ENCODE results near the gene LMNTD1.
"Not testable (repeated sequence)": the region's sequence is repeated elsewhere in the genome, so short reads cannot be mapped to it uniquely, and the experiment has no call there.

The LMNTD1 gene

GRCh38 chr12:25553098-25553497 lies at the start of gene LMNTD1:
LMNTD1 (minus strand) TSS chr12:25553283; CDS start chr12:25552959, 324 bp downstream.
- no peak for DNase-seq

GRCh38 chr12:25598956-25599355 lies 45.9 kb upstream of the LMNTD1 start:
- DNase-seq: no peak

GRCh38 chr12:25595496-25595895 lies 42.4 kb upstream of the LMNTD1 start:
- not testable (repeated sequence) for DNase-seq

- DNase-seq: no peak
Measured at GRCh38 chr12:25594376-25594775, 41.3 kb upstream of the LMNTD1 start.

DNA sequence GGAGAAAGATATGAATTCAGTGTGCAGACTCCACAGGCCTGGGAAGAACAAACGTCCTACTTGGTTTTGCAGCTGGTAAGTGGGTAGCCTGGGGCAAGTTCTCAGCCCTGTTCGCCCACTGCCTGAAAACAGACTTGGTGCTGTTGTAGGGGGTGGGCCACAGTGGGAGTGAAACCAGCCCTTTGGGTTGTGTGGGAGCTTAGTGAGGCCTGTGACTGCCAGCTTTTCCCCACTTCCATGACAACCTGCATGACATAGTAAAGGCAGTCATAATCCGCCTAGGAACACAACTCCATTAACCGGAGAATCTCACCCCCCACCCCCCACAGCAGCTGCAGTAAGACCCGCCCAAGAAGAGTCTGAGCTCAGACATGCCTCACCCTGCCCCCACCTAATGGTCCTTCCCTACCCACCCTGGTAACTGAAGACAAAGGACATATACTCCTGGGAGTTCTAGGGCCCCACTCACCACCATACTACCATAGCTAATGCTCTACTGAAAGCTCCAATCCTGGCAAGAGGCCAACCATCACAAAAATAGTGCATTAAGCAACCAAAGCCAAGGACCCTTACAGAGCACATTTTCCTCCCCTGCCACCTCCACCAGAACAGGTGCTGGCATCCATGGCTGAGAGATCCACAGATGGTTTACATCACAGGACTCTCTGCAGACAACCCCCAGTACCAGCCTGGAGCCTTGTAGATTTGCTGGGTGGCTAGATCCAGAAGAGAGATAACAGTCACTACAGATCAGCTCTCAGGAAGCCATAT lies 39.8 kb upstream of the LMNTD1 start:
- no peak for DNase-seq

DNA sequence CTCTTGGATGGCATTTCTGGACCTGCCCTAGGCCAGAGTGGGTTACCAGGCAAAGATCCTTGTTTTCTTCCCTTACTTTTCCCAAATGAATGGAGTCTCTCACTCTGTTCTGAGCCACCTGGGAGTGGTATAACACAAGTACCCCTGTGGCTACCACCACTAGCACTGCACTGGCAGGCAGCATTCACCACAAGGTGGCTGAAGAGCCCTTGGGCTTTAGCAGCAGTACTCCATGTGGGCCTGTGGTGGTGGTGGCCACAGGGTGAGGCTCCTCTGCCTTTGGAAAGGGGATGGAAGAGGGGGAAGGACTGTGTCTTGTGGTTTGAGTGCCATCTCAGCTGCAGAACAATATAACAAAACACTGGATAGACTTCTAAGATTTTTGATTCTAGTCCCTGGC lies 38.1 kb upstream of the LMNTD1 start:
- DNase-seq: no peak

- DNase-seq: peak in 1 of 2 experiments; percentile 8
Measured at GRCh38 chr12:25590011-25590721, 37.1 kb upstream of the LMNTD1 start.

DNA sequence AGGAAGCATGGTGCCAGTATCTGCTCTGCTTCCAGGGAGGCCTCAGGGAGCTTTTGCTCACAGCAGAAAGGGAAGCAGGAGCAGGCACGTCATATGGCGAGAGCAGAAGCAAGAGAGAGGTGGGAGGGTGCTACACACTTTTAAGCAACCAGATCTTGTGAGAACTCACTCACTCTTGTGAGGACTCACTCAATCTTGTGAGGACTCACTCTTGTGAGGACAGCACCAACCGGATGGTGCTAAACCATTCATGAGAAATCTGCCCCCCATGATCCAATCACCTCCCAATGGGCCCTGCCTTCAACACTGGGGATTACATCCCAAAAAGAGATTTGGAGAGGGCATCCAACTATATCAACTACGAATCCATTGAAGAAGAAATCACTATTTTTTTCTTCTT lies 34.3 kb upstream of the LMNTD1 start:
- DNase-seq: no peak

DNA sequence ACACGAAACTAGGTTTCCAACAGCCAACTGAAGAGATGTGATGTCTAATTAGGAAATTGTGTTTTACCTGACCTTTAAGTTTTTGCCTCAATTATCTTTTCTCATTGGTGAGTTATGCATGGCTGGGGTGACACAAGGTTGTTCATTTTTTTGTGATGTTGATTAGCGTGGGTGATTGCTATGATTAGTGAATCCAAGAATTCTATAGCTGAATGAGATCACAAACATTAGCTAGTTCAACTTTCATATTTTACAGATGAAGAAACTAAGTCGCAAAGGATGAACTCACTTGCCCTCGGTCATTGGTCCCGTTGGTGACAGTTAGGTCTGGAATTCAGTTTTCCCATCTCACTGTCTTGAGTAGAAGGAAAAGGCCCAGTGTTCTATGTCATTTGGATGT lies 32.6 kb upstream of the LMNTD1 start:
- DNase-seq: no peak

DNA sequence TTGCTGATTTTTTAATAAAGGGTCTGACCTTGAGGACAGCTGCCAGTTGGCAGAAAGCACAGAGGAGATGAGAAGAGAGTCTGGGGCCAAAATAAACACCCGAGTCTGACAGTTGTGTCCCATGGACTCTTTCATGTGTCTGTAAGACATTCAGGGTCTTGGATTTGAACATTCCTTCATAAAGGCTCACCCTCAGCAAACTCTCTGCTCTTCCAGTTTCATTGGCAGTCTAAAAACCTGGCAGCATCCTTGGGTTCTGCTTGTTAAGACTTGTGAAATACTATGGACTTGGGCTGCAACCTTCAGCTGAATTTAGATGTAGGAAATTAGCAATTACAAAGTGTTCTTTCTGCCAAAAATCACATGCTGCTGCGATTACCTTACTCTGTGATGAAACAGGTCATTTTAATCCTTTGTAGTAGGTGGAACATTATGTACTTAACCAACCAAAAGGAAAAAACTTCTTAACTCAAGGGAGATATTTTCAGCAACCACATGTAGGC lies 32.0 kb upstream of the LMNTD1 start:
- DNase-seq: no peak

GRCh38 chr12:25584596-25584995 lies 31.5 kb upstream of the LMNTD1 start:
- DNase-seq: no peak

DNA sequence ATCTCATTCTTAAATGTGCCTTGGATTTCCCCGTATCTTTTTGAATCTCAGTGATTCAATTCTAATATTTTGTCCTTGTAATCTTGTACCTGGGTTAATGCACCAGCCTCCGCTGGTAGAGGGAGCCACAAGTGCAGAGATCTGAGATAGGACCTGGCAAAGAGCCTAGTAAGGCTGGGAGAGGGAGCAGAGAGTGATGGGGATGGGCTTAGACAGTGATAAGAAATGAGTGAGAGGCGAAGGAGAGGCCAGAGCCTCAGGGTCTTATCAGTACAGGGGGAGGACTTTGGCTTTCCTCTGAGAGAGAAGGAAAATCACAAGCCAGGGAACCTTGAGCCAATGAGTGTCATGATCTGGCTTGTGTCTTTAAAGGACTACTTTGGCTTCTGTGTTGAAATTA lies 30.5 kb upstream of the LMNTD1 start:
- no peak for DNase-seq

GRCh38 chr12:25581067-25581466 lies 28.0 kb upstream of the LMNTD1 start:
- no peak for DNase-seq

- no peak for DNase-seq
Measured at GRCh38 chr12:25578411-25579143, 25.5 kb upstream of the LMNTD1 start.

DNA sequence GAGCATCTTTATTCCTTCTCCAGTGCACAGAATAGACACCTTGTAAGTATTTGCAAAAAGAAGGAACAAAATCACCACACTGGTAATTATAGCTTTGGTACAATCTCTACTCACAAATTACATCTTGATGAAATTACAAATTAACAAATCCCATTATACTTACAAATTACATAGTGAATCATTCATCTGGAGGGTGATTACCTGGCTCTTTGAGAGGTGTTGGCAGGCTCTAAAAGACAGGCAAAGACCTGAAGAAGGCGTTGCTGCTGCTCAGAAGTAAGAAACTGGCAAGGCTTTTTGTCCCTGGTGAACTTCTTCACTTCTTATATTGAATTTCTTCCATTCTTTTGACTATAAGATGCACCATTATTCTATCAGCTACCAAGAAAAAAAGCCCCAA lies 21.7 kb upstream of the LMNTD1 start:
- no peak for DNase-seq

GRCh38 chr12:25573346-25573745 lies 20.3 kb upstream of the LMNTD1 start:
- DNase-seq: no peak

- DNase-seq: no peak
Measured at GRCh38 chr12:25570418-25570817, 17.3 kb upstream of the LMNTD1 start.

DNA sequence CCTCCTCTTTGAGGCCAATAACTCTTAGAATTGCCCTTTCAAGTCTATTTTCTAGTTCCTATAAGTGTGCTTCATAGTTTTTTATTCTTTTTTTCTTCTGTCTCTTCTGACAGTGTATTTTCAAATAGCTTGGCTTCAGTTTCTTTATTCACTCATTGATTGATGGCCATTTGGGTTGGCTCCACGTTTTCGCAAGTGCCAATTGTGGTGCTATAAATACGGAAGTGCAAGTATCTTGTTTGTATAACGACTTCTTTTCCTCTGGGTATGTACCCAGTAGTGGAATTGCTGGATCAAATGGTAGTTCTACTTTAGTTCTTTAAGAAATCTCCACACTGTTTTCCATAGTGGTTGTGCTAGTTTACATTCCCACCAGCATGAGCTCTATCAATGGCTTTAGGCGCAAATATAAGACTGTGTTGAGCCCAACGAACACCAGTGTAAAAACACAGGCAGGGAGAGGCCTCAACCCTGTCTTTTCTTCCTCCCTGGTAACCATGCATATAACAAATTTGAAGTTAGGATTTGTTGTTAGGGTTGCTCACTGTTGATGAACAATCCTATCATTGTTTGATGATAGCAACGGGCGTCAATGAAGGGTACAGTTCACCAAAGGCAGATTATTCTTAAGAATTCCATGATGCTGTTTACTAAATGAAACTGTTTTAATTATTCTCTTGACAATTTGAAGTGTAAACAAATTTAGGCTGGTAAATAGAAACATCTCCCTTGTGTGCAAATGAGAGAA lies 13.3 kb upstream of the LMNTD1 start:
- DNase-seq: no peak

DNA sequence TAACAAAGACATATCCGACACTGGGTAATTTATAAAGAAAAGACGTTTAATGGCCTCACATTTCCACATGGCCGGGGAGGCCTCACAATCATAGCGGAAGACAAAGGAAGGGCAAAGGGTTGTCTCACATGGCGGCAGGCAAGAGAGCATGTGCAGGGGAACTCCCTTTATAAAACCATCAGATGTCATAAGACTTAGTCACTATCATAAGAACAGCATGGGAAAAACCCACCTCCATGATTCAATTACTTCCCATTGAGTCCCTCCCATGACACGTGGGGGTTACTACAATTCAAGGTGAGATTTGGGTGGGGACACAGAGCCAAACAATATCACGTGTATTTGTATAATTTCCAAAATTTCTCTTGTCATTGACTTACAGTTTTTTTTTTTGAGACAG lies 5.5 kb upstream of the LMNTD1 start:
- DNase-seq: no peak

GRCh38 chr12:25557830-25558436 lies 4.8 kb upstream of the LMNTD1 start:
- DNase-seq: no peak

GRCh38 chr12:25556153-25556552 lies 3.1 kb upstream of the LMNTD1 start:
- DNase-seq: no peak

DNA sequence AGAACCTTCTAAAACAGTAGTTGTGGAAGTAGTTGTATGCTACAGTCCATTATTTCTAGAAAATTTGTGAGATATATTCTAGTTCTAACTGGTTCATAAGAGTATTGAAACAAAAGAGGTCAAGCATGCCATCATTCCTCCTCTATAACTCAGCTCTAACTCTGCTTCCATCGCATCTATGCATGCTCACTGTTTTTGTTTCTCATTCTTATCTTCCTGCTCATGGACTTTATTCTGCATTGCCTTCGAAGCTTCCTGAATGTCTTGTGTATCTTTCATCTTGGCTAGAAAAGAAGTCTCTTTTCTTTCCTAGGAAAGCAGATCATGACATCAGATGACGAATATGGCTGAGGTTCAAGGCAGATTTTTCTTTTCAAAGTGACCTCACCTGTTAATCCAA lies 402 bp downstream of the LMNTD1 start:
- no peak for DNase-seq
